ENCODE measurements around the gene ZNF487. TPM values are rescaled to one million over a fixed set of nuclear protein-coding genes. Genes with fewer than 3 reads are reported as not detected.

ZNF487 gene
- total and polyA plus RNA-seq, 2 of the 13 experiments (the other 11 are each of a cell fraction or from before 2014, with no cell fraction given): 7.4 to 8.8 TPM

- TF ChIP-seq CREB3 (CRISPR knock-in tag; IDR thresholded peaks at IDR 0.05) (no peak), SALL1 (CRISPR knock-in tag; IDR thresholded peaks at IDR 0.05) (peak; percentile 61), ZNF552 (CRISPR knock-in tag; IDR thresholded peaks at IDR 0.05; ENCODE audit: borderline replicate concordance) (no peak), ASH2L (IDR thresholded peaks at IDR 0.05; ENCODE audit: insufficient read length, low read depth, low read length) (no peak), MTA3 (CRISPR knock-in tag; IDR thresholded peaks at IDR 0.05) (no peak), THAP8 (CRISPR knock-in tag; IDR thresholded peaks at IDR 0.05; ENCODE audit: borderline replicate concordance) (no peak), REL (CRISPR knock-in tag; conservative IDR thresholded peaks at IDR 0.05) (no peak), ARID3A (IDR thresholded peaks at IDR 0.05; ENCODE audit: low read depth, low read length) (no peak), SP5 (CRISPR knock-in tag; IDR thresholded peaks at IDR 0.05; ENCODE audit: borderline replicate concordance, low read depth) (peak; percentile 60; the same call in 1 of the 2 replicates), PRMT3 (CRISPR knock-in tag; IDR thresholded peaks at IDR 0.05; ENCODE audit: borderline replicate concordance, low read depth) (no peak), ZNF124 (CRISPR knock-in tag; IDR thresholded peaks at IDR 0.05) (no peak), LBX2 (CRISPR knock-in tag; IDR thresholded peaks at IDR 0.05; ENCODE audit: borderline replicate concordance) (no peak), ZNF510 (CRISPR knock-in tag; IDR thresholded peaks at IDR 0.05; ENCODE audit: low read depth) (no peak), SP140L (CRISPR knock-in tag; IDR thresholded peaks at IDR 0.05; ENCODE audit: borderline replicate concordance) (no peak), ZNF224 (CRISPR knock-in tag; IDR thresholded peaks at IDR 0.05) (no peak), ELF1 (CRISPR knock-in tag; IDR thresholded peaks at IDR 0.05) (peak; percentile 65), ZNF724P (CRISPR knock-in tag; IDR thresholded peaks at IDR 0.05; ENCODE audit: borderline replicate concordance) (no peak), TCF12 (IDR thresholded peaks at IDR 0.05) (no peak), TCF12 (CRISPR knock-in tag; IDR thresholded peaks at IDR 0.05) (no peak), ZNF766 (CRISPR knock-in tag; IDR thresholded peaks at IDR 0.05; ENCODE audit: borderline replicate concordance) (no peak), MTF2 (CRISPR knock-in tag; IDR thresholded peaks at IDR 0.05; ENCODE audit: borderline replicate concordance) (no peak), ZBED4 (CRISPR knock-in tag; IDR thresholded peaks at IDR 0.05; ENCODE audit: borderline replicate concordance) (no peak)
These were observed 18.8 kb upstream of the ZNF487 start (continued) for GRCh38 chr10:43417950-43418768.

Data from HepG2 (cell line).